Stimulated activated naive CD8-positive, alpha-beta T cell treated with anti-CD3 and anti-CD28 coated beads, Interleukin-15, Interleukin-2, amounts not matched to agents 100 ng/mL and 50 ng/mL, for 24 hours (primary cell): Measurements from ENCODE around the gene SPG7.
"Not testable (repeated sequence)": the region's sequence is repeated elsewhere in the genome, so short reads cannot be mapped to it uniquely, and the experiment has no call there.

Experiments
- H3K27ac Mint-ChIP-seq: one replicate; pipeline ENCODE4 v1.8.0; 2021; ENCODE audit warnings: mild to moderate bottlenecking, mixed read lengths
- H3K27me3 Mint-ChIP-seq: one replicate; pipeline ENCODE4 v1.8.0; 2021; ENCODE audit warnings: mixed read lengths
- H3K36me3 Mint-ChIP-seq: one replicate; pipeline ENCODE4 v1.8.0; 2021; ENCODE audit warnings: low read depth, mixed read lengths
- H3K4me1 Mint-ChIP-seq: one replicate; pipeline ENCODE4 v1.8.0; 2021; ENCODE audit warnings: low read depth, mixed read lengths
- H3K4me3 Mint-ChIP-seq: one replicate; pipeline ENCODE4 v1.8.0; 2021; ENCODE audit warnings: mild to moderate bottlenecking, mixed read lengths
- H3K9me3 Mint-ChIP-seq: one replicate; pipeline ENCODE4 v1.8.0; 2021; ENCODE audit warnings: mixed read lengths

SPG7 gene

DNA sequence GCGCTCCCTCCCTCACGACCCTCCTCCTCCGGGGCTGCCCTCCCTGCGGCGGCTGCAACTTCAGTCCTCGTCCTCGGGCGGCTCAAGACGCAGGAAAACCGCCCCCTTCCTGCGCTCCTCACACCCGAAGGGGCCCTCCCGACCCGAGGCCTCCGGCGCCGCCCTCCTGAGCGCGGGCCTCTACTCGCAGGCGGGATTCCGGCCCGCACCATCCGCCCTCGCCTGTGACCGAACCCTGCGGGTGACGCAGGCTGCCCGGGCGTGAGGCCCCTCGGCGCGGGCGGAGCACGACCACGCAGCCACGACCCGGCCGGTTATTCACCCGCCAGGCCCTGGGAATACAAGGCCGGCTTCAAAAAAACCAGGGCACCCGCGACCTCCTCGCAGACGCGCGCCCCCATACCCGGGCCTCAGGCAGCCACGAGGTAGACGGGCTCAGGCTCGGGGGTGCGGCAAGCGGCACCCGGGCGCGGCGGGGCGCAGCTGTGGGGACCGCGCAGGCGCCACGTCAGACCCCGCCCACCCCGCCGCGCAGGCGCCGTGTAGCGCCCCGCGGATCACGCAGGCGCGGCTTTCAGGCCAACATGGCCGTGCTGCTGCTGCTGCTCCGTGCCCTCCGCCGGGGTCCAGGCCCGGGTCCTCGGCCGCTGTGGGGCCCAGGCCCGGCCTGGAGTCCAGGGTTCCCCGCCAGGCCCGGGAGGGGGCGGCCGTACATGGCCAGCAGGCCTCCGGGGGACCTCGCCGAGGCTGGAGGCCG is at the start of gene SPG7:
TSS of gene SPG7 (plus strand) at position 570 of the 757 bp plus-strand sequence. CDS start at position 585, 15 bp downstream.
- Mint-ChIP-seq H3K9me3 (no peaks in the 10 kb centered on the region), H3K4me1 (peaks cover 49% of the 10 kb centered on the region), H3K4me3 (peak within 1 kb of the TSS; percentile 97), H3K27me3 (no peaks in the 10 kb centered on the region), H3K36me3 (peaks cover 8% of the 10 kb centered on the region), H3K27ac (peak within 1 kb of the TSS; percentile 97)

DNA sequence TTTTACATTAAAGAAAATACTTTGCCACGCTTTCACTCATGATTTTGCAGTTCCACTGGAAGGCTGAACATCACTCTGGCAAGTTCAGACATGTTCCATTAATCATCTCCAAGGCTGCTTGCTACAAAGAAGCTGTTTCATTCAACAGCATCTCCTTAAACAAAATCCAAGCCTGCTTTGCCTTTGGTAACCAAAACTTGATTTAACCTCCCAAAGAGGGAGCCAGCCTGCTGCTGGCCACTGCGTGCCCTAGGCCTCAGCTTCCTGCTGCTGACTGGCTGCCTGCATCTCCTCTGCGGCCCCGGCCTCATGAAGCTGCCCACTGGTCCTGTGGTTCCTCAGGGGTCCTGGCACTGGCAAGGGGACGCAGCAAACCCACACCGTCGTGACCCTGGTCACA is 49.7 kb upstream of the SPG7 start:
- H3K36me3 Mint-ChIP-seq: peaks cover 13% of the 10 kb centered on the region
- H3K4me3 Mint-ChIP-seq: no peak overlapping the region
- peak overlapping the region; percentile 61 for H3K27ac Mint-ChIP-seq
- H3K9me3 Mint-ChIP-seq: no peaks in the 10 kb centered on the region
- no peaks in the 10 kb centered on the region for H3K27me3 Mint-ChIP-seq
- H3K4me1 Mint-ChIP-seq: peaks cover 68% of the 10 kb centered on the region

DNA sequence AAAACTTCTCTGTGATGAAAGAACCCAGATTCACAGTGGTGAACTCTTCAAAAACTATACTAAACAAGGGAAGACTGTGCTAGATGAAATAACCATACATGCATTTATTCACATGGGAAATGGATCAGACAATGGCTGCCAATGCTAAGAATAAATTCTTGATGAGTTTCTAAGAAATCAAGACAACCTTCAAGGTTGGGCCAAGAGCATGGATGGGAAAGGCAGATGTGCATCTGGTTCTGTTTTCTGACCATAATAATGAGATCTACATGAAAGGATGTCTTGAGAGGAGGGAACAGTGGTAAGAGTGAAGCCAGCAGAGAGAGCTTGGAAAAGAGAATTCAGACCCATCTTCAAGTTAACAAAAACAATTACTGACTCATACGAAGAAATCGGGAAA is 49.2 kb upstream of the SPG7 start:
- H3K36me3 Mint-ChIP-seq: peaks cover 13% of the 10 kb centered on the region
- peak overlapping the region; percentile 61 for H3K27ac Mint-ChIP-seq
- H3K4me3 Mint-ChIP-seq: no peak overlapping the region
- H3K4me1 Mint-ChIP-seq: peaks cover 68% of the 10 kb centered on the region
- H3K27me3 Mint-ChIP-seq: no peaks in the 10 kb centered on the region
- H3K9me3 Mint-ChIP-seq: no peaks in the 10 kb centered on the region

DNA sequence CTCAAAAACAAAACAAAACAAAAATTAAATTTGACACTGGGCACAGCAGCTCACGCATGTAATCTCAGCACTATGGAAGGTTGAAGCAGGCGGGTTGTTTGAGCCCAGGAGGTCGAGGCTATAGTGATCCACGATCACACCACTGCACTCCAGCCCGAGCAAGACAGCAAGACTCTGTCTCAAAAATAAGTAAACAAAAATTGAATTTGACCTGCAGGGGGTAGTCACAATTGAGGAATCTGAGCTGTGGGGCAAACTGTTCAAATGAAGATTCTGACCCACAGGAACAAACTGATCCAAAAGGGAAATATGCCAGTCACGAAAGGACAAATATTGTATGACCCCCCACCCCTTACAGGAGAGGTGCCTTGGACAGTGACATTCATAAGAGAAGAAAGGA is 47.6 kb upstream of the SPG7 start:
- H3K4me3 Mint-ChIP-seq: no peak overlapping the region
- H3K9me3 Mint-ChIP-seq: no peaks in the 10 kb centered on the region
- H3K27ac Mint-ChIP-seq: no peak overlapping the region
- peaks cover 15% of the 10 kb centered on the region for H3K36me3 Mint-ChIP-seq
- peaks cover 70% of the 10 kb centered on the region for H3K4me1 Mint-ChIP-seq
- H3K27me3 Mint-ChIP-seq: no peaks in the 10 kb centered on the region

DNA sequence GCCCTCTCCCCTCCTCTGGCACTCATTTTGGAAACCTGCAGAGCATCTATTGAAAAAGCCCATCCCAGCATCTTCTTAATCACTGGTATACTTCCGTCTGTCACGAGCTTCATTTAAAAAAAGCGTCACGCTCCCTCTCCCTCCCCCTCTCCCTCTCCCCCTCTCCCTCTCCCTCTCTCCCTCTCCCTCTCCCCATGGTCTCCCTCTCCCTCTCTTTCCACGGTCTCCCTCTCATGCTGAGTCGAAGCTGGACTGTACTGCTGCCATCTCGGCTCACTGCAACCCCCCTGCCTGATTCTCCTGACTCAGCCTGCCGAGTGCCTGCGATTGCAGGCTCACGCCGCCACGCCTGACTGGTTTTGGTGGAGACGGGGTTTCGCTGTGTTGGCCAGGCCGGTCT is 46.3 kb upstream of the SPG7 start:
- H3K27me3 Mint-ChIP-seq, H3K27ac Mint-ChIP-seq, H3K4me3 Mint-ChIP-seq, H3K9me3 Mint-ChIP-seq: not testable (repeated sequence)
- Mint-ChIP-seq H3K4me1 (peaks cover 71% of the 10 kb centered on the region), H3K36me3 (peaks cover 21% of the 10 kb centered on the region)

DNA sequence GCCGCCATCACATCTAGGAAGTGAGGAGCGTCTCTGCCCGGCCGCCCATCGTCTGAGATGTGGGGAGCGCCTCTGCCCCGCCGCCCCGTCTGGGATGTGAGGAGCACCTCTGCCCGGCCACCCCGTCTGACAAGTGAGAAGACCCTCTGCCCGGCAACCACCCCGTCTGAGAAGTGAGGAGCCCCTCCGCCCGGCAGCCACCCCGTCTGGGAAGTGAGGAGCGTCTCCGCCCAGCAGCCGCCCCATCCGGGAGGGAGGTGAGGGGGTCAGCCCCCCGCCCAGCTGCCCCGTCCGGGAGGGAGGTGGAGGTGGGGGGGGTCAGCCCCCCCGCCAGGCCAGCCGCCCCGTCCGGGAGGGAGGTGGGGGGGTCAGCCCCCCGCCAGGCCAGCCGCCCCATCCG is 45.6 kb upstream of the SPG7 start:
- Mint-ChIP-seq H3K36me3 (peaks cover 19% of the 10 kb centered on the region), H3K4me1 (peaks cover 74% of the 10 kb centered on the region)
- not testable (repeated sequence) for H3K9me3 Mint-ChIP-seq, H3K4me3 Mint-ChIP-seq, H3K27ac Mint-ChIP-seq, H3K27me3 Mint-ChIP-seq

DNA sequence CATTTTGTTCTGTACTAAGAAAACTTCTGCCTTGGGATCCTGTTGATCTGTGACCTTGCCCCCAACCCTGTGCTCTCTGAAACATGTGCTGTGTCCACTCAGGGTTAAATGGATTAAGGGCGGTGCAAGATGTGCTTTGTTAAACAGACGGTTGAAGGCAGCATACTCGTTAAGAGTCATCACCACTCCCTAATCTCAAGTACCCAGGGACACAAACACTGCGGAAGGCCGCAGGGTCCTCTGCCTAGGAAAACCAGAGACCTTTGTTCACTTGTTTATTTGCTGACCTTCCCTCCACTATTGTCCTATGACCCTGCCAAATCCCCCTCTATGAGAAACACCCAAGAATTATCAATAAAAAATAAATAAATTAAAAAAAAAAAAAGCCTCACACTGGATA is 44.9 kb upstream of the SPG7 start:
- not testable (repeated sequence) for H3K27ac Mint-ChIP-seq
- H3K4me1 Mint-ChIP-seq: peaks cover 74% of the 10 kb centered on the region

DNA sequence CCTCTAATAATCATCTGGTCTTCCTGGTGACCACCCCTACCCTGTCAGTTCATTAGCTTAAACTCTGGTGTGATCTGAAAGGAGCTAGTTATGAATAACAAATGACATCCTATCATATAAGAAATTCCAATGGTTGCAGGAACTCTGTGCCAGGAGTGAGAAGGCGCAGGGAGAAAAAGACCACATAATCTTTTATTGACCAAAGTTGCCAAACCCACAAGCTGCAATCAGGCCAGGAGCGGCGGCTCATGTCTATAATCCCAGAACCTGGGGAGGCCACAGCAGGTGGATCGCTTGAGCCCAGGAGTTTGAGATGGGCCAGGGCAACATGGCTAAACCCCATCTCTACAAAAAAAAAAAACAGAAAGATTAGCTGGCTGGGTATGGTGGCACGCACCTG is 41.3 kb upstream of the SPG7 start:
- Mint-ChIP-seq H3K27ac (peak overlapping the region; percentile 36), H3K36me3 (peaks cover 30% of the 10 kb centered on the region), H3K4me3 (no peak overlapping the region), H3K4me1 (peaks cover 71% of the 10 kb centered on the region), H3K27me3 (no peaks in the 10 kb centered on the region), H3K9me3 (no peaks in the 10 kb centered on the region)

More for the DNA sequence above, 44.9 kb upstream of the SPG7 start:
- not testable (repeated sequence) for H3K27me3 Mint-ChIP-seq, H3K4me3 Mint-ChIP-seq, H3K9me3 Mint-ChIP-seq
- peaks cover 17% of the 10 kb centered on the region for H3K36me3 Mint-ChIP-seq

DNA sequence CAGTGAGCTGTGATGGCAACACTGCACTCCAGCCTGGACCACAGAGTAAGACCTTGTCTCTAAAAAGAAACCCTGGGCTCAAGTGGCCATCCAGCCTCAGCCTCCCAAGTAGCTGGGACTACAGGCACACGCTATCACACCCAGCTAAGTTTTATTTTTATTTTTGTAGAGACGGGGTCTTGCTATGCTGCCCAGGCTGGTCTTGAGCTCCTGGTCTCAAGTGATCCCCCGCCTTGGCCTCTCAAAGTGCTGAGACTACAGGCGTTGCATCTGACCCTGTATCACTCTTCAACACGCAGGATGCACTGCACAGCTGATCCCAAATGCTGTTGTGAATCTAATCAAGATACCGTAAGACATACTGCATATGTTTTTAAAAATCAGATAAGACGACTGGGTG is 40.8 kb upstream of the SPG7 start:
- no peak overlapping the region for H3K4me3 Mint-ChIP-seq
- peaks cover 75% of the 10 kb centered on the region for H3K4me1 Mint-ChIP-seq
- no peak overlapping the region for H3K27ac Mint-ChIP-seq
- peaks cover 34% of the 10 kb centered on the region for H3K36me3 Mint-ChIP-seq
- no peaks in the 10 kb centered on the region for H3K9me3 Mint-ChIP-seq
- H3K27me3 Mint-ChIP-seq: no peaks in the 10 kb centered on the region

DNA sequence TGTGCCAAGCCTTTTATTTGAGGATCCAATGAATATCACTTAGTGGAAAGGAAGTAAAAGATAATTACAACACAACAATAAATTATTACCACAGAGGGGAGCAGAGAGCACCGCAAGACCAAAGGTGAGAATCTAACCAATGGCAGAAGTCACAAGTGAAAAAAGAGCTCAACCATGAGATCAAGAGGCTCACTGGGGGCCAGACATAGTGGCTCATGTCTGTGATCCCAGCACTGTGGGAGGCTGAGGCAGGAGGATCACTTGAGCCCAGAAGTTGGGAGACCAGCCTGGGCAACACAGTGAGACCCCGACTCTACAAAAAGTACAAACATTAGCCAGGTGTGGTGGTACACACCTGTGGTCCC is 35.5 kb upstream of the SPG7 start:
- H3K27ac Mint-ChIP-seq: peak overlapping the region; percentile 53
- H3K4me3 Mint-ChIP-seq: peak overlapping the region; percentile 18
- no peaks in the 10 kb centered on the region for H3K27me3 Mint-ChIP-seq
- H3K9me3 Mint-ChIP-seq: no peaks in the 10 kb centered on the region
- peaks cover 34% of the 10 kb centered on the region for H3K36me3 Mint-ChIP-seq
- H3K4me1 Mint-ChIP-seq: peaks cover 88% of the 10 kb centered on the region

DNA sequence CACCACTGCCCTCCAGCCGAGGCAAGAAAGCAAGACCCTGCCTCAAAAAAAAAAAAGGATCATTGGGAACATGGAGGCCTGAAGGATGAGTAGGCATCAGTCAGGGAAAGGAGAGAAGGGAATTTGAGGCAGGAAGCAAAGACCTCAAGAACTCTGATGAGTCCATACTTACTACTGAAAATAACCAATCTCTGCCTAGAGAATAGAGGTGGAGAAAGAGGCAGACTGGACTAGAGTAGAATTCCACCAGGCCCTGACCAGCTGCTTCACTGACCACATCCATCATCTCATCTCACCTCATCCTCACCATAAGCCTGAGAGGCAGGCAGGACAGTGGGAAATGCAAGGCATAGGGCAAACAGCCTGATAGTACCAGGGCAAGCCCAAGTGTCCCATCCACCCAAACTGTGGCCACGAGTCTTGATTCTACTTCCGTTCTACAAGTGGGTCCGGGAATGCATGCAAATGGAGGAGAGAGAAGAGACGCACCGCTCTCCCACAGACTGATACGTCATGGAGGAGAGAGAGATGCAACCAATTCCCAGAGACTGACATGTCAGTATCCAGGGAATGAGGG is 35.0 kb upstream of the SPG7 start:
- peaks cover 88% of the 10 kb centered on the region for H3K4me1 Mint-ChIP-seq
- no peak overlapping the region for H3K4me3 Mint-ChIP-seq
- H3K9me3 Mint-ChIP-seq: no peaks in the 10 kb centered on the region
- H3K27me3 Mint-ChIP-seq: no peaks in the 10 kb centered on the region
- H3K36me3 Mint-ChIP-seq: peaks cover 34% of the 10 kb centered on the region
- no peak overlapping the region for H3K27ac Mint-ChIP-seq

DNA sequence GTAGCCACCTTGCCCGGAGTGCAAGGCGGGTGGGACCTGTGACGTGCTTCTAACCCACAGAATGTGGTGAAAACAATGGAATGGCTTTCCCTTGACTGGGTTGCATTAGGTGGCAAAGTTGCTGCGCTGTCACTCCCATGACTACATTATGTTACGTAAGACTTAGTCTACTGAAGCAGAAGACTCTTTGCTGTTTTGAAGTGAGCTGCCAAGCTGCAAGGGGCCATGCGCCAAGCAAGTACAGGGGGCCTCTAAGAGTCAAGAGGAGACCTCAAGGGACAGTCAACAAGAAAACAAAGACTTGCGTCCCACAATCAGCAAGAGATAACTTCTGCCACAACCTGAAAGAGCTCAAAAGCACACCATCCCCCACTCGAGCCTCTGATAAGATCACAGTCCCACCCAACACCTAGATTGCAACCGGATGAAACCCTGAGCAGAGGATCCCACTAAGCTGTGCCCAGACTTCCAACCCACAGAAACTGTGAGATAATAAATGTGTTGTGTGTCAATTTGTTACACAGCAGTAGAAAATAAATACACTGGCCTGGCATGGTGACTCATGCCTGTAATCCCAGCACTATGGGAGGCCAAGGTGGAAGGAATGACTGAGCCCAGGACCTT is 34.3 kb upstream of the SPG7 start:
- peak overlapping the region; percentile 45 for H3K4me3 Mint-ChIP-seq
- peak overlapping the region; percentile 77 for H3K27ac Mint-ChIP-seq
- no peaks in the 10 kb centered on the region for H3K27me3 Mint-ChIP-seq
- no peaks in the 10 kb centered on the region for H3K9me3 Mint-ChIP-seq
- peaks cover 88% of the 10 kb centered on the region for H3K4me1 Mint-ChIP-seq
- H3K36me3 Mint-ChIP-seq: peaks cover 30% of the 10 kb centered on the region

DNA sequence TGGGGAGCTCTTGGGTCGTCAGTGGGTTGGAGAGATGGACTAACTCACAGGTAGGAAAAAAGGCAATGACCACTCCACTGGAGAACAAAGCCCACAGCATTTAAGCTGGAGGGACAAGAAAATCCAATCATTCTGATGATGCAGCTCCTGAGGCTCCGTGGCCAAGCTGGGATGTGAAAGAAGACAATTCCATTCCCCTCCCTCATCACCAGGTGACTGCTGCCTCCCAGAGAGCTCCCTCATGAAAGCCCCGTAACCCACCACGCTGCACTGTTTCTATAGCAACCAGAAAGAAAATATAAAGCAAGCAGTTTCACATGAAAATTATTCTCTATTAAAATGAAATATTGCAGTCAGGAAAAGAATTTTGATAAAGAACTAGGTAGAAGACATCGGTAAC is 33.1 kb upstream of the SPG7 start:
- H3K9me3 Mint-ChIP-seq: no peaks in the 10 kb centered on the region
- peaks cover 23% of the 10 kb centered on the region for H3K36me3 Mint-ChIP-seq
- no peak overlapping the region for H3K4me3 Mint-ChIP-seq
- H3K27me3 Mint-ChIP-seq: no peaks in the 10 kb centered on the region
- peaks cover 90% of the 10 kb centered on the region for H3K4me1 Mint-ChIP-seq
- H3K27ac Mint-ChIP-seq: peak overlapping the region; percentile 45

DNA sequence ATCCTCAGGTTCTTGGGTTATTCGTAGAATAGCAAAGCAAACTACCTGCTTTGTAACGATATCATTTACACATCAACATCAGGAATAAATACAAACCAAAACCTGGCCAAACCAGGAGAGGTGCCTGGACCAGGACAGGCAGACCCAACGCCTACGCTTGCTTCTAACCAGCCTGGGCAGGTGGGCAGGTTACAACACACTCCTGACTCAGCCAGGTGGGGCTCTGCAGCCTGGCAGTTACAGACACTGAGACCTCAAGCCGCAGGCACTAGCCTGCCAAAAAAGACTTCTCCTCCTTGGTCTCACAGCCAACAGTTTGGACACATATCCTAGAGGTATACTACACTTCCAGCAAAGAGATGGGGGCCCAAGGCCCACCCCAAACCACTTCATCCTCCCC is 31.8 kb upstream of the SPG7 start:
- no peaks in the 10 kb centered on the region for H3K27me3 Mint-ChIP-seq
- H3K36me3 Mint-ChIP-seq: peaks cover 28% of the 10 kb centered on the region
- peaks cover 96% of the 10 kb centered on the region for H3K4me1 Mint-ChIP-seq
- H3K4me3 Mint-ChIP-seq: peak overlapping the region; percentile 28
- H3K27ac Mint-ChIP-seq: peak overlapping the region; percentile 59
- H3K9me3 Mint-ChIP-seq: no peaks in the 10 kb centered on the region

DNA sequence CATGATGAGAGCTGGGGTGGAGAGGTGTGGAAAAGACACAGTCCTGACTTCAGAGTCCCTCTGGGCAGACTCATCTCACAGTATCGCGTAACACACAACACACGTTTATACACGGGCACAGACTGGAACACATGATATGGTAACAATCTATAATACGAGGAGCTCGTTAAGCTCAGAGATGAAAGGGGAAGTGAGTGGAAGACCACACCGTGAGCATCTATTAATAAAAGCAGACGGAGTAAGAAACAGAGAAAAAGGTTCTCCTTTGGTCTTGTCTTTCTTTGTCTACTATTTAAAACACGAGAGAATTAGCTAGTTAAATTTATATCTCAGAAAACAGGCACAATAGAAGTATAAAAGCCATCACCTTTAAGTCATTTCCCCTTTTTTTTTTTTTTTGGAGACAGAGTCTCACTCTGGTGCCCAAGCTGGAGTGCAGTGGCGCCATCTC is 31.4 kb upstream of the SPG7 start:
- Mint-ChIP-seq H3K27ac (peak overlapping the region; percentile 59), H3K36me3 (peaks cover 30% of the 10 kb centered on the region), H3K4me1 (peaks cover 96% of the 10 kb centered on the region), H3K4me3 (peak overlapping the region; percentile 12), H3K27me3 (no peaks in the 10 kb centered on the region), H3K9me3 (no peaks in the 10 kb centered on the region)
